GM18526 (cell line): ENCODE data around the gene GCC1.
A peak's percentile ranks its signal among the peaks of the same experiment; 100 is the strongest.

Source experiments
- POLR2A ChIP-seq: IDR thresholded peaks from 3 replicates; pipeline ENCODE4 v1.6.1; 2011; ENCODE audit not compliant: insufficient read length; ENCODE audit errors: extremely low read depth

Gene GCC1, protein sequence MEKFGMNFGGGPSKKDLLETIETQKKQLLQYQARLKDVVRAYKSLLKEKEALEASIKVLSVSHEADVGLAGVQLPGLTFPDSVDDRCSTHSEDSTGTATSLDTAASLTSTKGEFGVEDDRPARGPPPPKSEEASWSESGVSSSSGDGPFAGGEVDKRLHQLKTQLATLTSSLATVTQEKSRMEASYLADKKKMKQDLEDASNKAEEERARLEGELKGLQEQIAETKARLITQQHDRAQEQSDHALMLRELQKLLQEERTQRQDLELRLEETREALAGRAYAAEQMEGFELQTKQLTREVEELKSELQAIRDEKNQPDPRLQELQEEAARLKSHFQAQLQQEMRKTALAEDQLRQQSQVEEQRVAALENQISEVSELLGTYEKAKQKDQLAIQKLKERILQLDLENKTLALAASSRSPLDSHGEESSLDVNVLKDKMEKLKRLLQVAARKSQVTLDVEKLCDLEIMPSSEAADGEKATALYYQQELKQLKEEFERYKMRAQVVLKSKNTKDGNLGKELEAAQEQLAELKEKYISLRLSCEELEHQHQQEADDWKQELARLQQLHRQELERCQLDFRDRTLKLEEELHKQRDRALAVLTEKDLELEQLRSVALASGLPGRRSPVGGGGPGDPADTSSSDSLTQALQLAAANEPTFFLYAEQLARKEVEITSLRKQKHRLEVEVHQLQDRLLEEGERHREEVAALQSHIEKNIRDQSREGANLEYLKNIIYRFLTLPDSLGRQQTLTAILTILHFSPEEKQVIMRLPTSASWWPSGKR

DNA sequence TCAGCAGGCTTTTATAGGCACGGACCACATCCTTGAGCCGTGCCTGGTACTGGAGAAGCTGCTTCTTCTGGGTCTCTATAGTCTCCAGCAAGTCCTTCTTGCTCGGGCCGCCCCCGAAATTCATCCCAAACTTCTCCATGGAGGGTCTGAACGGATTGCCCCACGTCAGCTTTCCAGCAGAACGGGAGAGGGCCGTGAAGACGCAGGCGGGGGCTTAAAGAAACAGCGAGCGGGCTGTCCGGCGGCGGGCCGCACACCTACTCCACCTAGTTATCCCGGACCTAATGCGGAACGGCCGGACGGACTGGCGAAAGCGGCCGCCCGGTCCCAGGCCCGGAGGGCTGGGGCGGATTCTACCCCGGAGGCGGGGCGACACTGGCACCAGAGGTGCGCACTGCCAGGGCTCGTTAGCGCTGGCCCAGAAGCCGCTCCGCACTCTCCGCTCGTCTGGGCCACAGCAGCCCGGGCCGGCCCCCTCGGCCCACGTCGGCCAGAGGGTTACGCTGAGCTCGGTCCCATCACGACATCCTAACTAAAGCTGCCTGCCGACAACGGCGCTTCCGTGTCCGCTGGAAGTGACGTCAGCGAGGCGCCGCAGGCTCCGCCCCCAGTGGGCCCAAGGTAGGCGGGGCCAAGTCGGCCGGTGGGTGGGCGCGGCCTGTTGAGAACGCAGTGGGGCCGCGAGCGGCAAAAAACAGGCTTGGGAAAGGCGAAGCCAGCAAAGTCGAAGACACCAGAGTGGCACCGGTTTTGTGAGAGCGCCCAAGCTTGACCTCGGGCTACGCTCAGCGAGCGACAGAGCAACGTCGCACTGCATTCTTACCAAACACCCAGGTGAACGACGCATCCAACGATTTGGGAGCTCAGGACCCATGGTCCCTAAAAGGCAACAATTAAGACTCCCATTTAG is at the start of gene GCC1:
TSS of gene GCC1 (minus strand) at position 553 of the 910 bp plus-strand sequence. CDS start at position 139, 414 bp downstream.
- TF ChIP-seq POLR2A, result peak; percentile 94

DNA sequence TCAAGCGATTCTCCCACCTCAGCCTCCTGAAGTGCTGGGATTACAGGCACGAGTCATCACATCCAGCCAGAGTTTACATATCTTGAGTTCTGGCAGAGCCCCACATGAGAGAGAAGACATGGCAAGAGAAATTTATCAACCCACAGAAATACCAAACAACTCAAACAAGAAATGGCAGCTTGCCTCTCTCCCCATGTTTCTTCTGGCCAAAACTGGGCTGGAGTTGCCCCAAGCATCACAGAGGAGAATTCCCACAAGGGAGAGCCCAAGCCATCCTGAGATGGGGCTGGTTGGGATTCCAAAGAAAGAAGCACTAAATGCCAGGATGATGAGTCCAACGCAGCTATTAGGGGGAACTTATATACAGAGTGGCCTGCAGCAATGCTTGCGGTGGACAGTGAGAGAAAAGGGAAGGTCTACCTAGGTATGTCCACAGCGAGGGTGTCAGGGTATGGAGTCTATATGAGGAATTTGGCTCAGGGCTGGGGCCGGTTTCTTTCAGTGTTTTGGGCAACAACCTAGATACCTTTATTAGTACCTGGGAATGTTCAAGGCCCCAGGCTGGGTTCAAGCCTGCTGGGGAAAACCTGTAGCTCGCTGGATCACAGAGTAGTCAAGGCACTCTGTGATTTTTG is 47.0 kb upstream of the GCC1 start:
- TF ChIP-seq POLR2A, result no peak

DNA sequence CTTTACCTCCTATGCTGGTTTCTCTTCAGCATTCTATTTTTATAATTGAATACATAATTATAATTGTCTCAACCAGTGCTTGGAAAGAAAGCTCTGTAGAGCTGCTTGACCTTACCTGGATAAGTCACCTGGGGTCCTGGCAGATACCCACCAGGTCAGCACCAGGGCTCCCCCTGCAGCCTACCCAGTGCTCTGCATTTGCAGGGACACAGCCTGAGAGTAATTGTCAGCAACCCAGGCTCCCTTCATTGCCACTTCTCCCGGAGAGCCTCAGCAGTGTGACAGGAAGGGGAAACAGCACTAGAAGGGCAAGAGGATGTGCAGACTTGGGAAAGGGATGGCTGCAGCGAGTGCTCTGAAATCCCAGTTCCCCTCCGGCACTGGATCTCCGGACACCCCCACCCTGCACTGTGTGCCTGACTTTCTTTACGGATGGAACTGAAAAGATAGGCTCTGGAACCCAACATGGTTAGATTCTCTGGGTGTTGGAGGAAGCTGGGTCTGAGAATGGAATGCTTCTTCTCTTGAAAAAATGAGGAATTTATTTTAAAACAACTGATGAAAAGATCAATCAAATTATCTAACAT is 44.0 kb upstream of the GCC1 start:
- TF ChIP-seq POLR2A, result no peak

DNA sequence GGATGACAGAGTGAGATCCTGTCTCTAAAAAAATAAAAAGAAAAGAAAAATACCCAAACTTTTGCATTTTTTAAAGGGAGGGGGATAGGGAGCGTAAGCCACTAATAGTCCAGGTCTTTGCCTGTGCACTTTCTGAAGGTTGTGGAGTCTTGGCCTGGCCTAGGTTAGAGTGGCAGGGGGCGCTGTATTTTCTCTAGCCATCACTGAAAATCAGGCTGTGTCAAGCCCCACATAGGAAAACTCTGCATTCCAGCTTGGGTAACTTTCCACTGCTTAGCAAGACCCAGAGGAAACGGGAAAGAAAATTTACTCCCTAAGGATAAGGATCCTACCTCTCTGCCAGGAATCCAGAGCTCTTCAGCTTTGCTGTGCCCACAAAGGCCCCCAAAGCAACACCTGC is 43.0 kb upstream of the GCC1 start:
- TF ChIP-seq POLR2A, result no peak

DNA sequence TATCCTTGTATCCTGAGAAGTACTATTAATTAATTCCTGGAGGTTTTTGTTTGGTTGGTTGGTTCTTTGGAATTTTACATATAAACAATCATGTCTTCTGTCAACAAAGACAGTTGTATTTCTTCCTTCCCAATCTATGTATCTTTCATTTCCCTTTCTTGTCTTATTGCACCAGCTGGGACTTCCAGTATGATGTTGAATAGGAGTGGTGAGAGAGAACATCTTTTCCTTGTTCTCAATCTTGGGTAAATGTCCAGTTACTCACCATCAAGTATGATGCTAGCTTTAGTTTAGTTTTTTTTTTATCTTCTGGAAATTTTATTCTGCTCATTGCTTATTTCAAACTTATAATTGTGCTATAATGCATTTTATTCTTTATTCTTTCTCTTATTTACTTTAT is 39.9 kb upstream of the GCC1 start:
- TF ChIP-seq POLR2A, result no peak

DNA sequence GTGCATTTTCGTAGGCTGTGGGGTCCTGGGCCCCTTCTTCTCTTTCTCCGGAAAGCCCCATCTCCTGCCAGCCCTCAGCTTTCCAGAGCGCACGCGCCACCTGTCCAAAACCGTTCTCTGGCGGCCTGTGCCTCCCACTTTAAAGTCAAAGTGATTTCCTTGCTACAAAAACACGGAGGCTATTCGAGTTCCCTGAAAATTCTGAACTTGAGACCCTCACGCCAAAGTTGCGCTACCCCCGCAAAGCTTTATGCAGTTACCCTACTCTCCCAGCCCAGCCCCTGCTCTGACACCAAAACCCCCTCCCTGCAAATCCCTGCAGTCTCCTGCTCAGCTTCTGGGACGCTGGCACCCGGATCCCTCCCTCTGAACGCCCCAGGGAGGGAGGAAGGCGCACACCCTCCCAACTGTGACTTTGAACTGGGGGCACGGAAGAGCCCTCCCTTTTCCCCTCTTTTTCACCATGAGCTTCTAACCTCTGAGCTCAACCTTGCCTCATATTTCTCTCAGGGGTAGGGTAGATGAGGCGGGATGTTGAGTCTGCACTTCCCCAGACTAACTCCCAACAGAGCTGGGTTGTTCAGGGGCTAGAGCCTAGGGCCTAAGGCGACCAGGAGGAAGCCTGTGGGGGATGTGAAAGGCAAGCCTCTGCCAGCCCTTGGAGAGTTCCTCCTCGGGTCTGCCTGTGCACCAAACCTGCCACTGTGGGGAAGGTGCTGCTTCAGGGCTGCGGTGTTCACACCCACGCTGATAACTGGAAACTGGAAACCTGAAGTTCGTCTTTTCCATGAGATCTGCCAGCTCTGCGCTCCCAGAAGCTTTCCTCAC is 35.2 kb upstream of the GCC1 start:
- no peak for TF ChIP-seq POLR2A

DNA sequence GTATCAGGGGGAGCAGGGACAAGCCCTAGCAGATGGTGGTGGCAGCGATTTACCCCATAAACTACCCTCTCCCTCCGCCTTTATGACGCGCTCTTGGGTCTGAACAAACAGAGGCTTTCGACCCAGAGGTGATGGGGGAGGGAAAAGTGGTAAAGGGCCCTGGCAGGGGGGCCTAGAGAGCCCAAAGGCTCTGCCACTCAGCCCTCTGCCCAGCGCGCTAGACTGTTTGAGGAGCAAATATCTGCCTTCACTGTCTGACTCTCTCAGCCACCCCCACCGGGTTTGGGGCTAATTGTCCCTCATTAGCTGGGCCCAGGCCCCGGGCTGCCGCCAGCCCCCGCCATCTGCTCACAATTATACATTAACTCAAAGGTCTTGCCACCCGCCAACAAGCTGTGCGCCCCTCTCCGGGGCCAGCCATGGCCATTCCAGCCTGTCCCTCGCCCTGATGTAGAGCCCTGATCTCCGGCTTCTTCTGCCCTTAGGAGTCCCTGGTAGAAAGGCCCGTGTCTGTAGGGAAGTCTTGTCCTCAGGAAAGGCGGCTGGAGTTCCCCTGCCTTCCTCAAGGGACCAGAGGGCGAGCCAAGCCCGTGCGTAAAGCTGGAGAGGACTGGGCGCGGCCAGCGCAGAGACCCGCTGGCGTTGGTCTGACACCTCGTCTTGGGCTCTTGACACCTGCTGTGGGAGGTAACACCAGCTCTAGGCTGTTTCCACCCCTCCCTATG is 34.4 kb upstream of the GCC1 start:
- TF ChIP-seq POLR2A, result no peak

DNA sequence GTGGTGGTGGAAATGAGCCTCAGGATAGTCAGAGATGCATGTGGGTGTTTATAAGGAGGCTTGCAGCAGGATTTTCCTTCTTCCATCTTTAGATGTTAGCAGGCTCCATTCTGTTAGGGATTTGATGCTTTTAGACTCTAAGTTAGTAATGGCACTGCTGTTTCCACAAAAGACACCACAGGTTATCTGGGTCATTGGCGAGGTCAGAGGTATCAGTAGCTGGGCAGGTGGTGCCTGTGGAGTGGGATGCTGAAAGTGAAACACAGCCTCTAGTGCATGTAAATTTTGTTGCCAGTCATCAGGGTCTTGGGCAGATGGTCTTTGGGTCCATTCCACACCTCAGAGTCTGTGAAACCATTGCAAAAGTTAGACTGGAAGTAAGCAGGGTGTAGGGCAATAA is 33.4 kb upstream of the GCC1 start:
- TF ChIP-seq POLR2A, result no peak

DNA sequence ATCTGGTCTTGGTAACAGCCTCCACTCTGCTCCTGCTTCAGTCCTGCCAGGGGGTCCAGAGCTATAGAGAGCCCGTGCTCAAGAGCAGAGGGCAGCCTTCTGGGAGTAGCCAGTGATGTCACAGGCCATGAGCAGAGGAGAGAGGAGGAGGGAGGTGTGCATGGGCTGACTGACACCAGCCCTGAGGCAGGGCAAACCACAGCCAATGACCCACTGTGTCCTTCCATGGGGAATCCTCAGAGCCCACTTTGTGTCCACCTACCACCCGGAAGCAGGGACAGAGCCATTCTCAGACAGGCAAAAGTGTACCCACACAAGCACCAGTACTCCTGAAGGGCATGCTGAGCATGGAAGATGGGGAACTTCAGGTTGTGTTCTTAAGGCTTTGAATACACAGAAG is 32.6 kb upstream of the GCC1 start, which contains the start of gene PAX4:
TSS of gene PAX4 (minus strand) at position 101 of the 400 bp plus-strand sequence. CDS start 2,214 bp downstream, outside the sequence.
- no peak for TF ChIP-seq POLR2A

DNA sequence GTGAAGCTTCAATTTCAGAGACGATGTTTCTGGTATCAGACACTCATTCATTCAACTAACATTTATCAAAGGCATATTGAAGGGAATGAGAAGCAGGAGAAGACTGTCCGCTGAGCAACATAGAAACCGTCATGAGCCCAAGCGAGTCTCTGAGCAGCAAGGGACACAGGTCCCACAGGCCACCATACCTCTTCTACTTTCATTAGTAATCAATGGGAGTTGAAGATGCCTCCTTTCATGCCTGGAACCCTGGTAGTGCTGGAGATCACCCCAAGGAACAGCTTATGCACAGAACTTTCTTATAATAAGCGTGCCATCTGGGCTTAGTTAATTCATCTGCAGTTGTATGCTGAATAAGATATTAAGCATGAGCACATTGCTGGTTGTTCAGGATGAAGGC is 31.3 kb upstream of the GCC1 start:
- TF ChIP-seq POLR2A, result no peak

DNA sequence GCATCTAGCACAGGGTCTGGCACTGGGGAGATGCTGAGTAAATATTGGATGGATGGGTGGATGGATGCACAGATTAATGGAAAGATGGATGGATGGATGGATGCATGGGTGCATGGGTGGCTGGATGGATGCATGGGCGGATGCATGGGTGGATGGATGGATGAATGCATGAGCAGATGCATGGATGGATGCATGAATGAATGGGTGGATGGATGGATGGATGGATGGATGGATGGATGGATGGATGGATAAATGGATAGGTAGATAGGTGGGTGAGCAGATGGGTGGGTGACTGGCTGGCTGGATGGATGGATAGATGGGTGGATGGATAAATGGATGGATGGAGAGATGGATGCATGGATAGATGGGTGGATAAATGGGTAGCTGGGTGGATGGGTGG is 26.9 kb upstream of the GCC1 start:
- no peak for TF ChIP-seq POLR2A

DNA sequence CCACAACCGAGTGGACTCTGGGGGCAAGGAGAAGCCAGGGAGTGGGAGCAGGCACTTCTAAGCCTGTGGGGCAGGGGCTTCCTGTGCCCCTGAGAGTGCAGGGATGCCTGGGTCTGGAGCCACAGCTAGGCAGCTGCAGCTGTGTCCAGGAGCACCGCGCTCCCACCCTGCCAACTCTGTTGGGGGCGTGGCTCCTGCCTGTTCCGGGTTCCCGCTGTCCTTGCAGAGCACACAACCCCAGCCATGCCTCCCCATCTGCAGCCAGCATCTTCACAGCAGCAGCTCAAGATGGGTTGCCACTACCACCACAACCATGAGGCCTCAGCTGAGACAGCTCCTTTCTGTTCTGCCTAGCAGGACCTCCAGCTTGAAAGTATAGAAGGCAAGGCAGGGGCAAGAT is 23.9 kb upstream of the GCC1 start:
- no peak for TF ChIP-seq POLR2A

DNA sequence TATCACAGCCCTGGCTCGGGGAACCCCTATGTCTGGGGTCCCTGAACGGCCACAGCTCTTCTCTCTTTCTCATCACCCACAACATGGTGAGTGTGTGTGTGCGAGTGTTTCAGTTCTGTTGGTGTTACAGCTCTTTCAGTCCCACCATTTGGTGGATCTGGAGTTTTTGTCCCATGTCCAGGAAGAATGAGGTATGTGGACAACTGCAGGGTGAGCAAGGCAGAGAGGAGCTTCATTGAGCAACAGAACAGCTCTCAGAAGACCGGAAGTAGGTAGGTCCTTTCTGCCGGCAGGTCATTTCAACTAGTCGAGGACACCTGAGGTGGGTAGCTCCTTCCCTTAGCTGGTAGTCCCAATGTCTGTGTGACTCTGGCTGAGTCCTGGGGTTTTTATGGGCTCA is 23.1 kb upstream of the GCC1 start:
- no peak for TF ChIP-seq POLR2A
